ENCODE measurements around the gene FOXN3.
A peak's percentile ranks its signal among the peaks of the same experiment; 100 is the strongest.
"Not testable (repeated sequence)": the region's sequence is repeated elsewhere in the genome, so short reads cannot be mapped to it uniquely, and the experiment has no call there.

Gene FOXN3

DNA sequence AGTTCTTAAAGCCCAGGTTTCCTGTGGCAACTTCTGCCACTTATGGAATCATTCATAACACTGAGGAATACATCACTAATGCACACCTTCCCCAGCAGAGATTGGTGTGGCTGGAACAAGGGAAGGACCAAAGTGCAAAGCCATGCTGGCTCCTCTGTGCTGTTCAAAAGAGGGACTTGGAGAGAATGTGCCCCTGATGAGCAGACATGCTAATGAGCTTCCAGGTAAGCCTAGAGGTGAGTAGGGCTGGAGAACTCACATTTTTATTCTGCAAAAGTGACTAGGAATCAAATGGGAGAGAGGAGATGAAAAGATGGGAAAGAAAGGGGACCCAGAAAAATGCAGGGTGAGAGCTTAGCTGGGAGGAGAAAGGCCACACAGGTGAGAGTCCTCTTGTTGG lies 302.9 kb downstream of the FOXN3 start:
- DNase-seq = no peak

- no peak for DNase-seq
Measured at GRCh38 chr14:89112720-89113119, 304.3 kb downstream of the FOXN3 start.

DNA sequence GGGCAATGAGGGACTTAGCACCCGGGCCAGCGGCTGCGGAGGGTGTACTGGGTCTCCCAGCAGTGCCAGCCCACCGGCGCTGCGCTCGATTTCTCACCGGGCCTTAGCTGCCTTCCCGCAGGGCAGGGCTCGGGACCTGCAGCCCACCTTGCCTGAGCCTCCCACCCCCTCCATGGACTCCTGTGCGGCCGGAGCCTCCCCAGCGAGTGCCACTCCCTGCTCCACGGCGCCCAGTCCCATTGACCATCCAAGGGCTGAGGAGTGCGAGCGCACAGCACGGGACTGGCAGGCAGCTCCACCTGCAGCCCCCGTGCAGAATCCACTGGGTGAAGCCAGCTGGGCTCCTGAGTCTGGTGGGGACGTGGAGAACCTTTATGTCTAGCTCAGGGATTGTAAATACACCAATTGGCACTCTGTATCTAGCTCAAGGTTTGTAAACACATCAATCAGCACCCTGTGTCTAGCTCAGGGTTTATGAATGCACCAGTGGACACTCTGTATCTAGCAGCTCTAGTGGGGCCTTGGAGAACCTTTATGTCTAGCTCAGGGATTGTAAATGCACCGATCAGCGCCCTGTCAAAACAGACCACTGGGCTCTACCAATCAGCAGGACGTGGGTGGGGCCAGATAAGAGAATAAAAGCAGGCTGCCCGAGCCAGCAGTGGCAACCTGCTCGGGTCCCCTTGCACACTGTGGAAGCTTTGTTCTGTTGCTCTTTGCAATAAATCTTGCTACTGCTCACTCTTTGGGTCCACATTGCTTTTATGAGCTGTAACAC lies 305.1 kb downstream of the FOXN3 start:
- DNase-seq = not testable (repeated sequence)

GRCh38 chr14:89111232-89111631 lies 305.8 kb downstream of the FOXN3 start:
- not testable (repeated sequence) for DNase-seq

- no peak for DNase-seq
Measured at GRCh38 chr14:89110110-89110509, 306.9 kb downstream of the FOXN3 start.

DNA sequence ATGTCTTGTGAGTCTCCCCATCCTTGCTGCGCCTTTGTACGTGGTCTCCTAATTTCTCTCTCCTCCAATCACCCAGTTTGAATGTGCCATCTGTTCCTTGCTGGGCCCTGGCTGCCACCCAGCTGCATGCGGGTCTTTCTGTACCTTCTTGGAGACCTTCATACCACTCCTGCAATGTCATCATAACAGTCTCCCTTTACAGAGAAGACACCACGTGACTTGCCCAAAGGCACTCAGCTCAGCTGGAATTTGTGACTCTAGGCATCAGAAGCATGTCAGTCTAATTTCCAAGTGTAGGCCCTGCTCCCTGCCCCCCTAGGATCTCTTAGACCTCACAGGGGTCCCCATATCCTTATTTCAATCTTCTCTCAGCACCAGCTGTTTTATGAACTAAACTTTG lies 308.4 kb downstream of the FOXN3 start:
- DNase-seq = peak; percentile 32

- peak; percentile 97 for DNase-seq
Measured at GRCh38 chr14:89107626-89108025, 309.4 kb downstream of the FOXN3 start.

Data from NCI-H69 (cell line).